GM12892 (cell line): ENCODE measurements around the gene BGLAP.

Experiments used
- POLR2A ChIP-seq: IDR thresholded peaks from 2 replicates; pipeline ENCODE4 v1.6.1; 2011; ENCODE audit warnings: low read depth, low read length, control low read depth
- POLR2AphosphoS5 ChIP-seq: IDR thresholded peaks from 2 replicates; pipeline ENCODE4 v1.6.1; 2011; ENCODE audit warnings: low read depth, low read length, control low read depth

DNA sequence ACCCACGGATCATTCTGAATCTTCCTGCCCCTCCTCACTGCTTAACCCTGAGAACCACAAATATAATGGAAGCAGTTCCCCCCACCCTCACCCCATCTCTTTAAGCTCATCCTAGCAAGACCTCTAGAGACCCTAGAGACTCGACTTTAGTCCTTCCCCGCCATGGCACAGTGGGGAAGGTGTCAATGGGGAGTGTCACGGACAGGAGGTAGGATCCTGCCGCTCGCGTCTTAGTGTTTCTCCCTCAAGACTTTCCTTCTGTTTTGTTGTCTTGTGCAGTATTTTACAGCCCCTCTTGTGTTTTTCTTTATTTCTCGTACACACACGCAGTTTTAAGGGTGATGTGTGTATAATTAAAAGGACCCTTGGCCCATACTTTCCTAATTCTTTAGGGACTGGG lies 29.9 kb upstream of the BGLAP start:
- TF ChIP-seq POLR2AphosphoS5 (no peak), POLR2A (no peak)
